ENCODE results near the gene SRCIN1. TPM values are rescaled to one million over a fixed set of nuclear protein-coding genes. Genes with fewer than 3 reads are reported as not detected.
"Not testable (repeated sequence)": the region's sequence is repeated elsewhere in the genome, so short reads cannot be mapped to it uniquely, and the experiment has no call there.

SRCIN1 gene
- 1 to 10 TPM; 2.3 to 7.0 (median 2.5) TPM for total RNA-seq
- long read RNA-seq, donor 1, partial matches to known transcripts: 2 of 7 reads
- long read RNA-seq, donor 1, other reads (novel, unspliced or antisense): 5 of 7 reads
- long read RNA-seq, donor 2: 0 reads

- peak; percentile 76 to 82 (median 82) for DNase-seq
- Histone ChIP-seq H3K4me1 (ENCODE audit: low read depth) (peaks cover 21% of the 10 kb centered on the region), H3K9me3 (no peaks in the 10 kb centered on the region), H3K4me3 (peak within 1 kb of the TSS; percentile 19), H3K36me3 (ENCODE audit: low read depth) (no peaks in the 10 kb centered on the region)
- peak; percentile 73 for ATAC-seq
- TF ChIP-seq CTCF (IDR thresholded peaks at IDR 0.05): peak; percentile 97
- intact Hi-C loops (cut with DNase I, micrococcal nuclease): no loop called here
These were observed at the start of gene SRCIN1 for GRCh38 chr17:38605841-38606645. Gene SRCIN1 (minus strand): TSS chr17:38605952. CDS start chr17:38605705, 247 bp downstream.

- TF ChIP-seq CTCF (IDR thresholded peaks at IDR 0.05): no peak
- Histone ChIP-seq H3K4me3 (no peak overlapping the region), H3K4me1 (ENCODE audit: low read depth) (no peaks in the 10 kb centered on the region), H3K9me3 (no peaks in the 10 kb centered on the region), H3K36me3 (ENCODE audit: low read depth) (no peaks in the 10 kb centered on the region)
- intact Hi-C loops (cut with DNase I, micrococcal nuclease): no loop called here
- no peak for ATAC-seq
- DNase-seq: no peak
These were observed 49.0 kb upstream of the SRCIN1 start for GRCh38 chr17:38654411-38655398.

- DNase-seq (no peak), ATAC-seq (no peak)
- H3K36me3 ChIP-seq (ENCODE audit: low read depth): no peaks in the 10 kb centered on the region
- no peak overlapping the region for H3K4me3 ChIP-seq
- intact Hi-C loops (cut with DNase I, micrococcal nuclease): no loop called here
- no peaks in the 10 kb centered on the region for H3K9me3 ChIP-seq
- no peaks in the 10 kb centered on the region for H3K4me1 ChIP-seq (ENCODE audit: low read depth)
- no peak for TF ChIP-seq CTCF (IDR thresholded peaks at IDR 0.05)
These were observed 47.9 kb upstream of the SRCIN1 start for GRCh38 chr17:38653679-38654078.

GRCh38 chr17:38653230-38653629 is 47.5 kb upstream of the SRCIN1 start:
- H3K4me3 ChIP-seq: no peak overlapping the region
- DNase-seq (no peak), ATAC-seq (no peak)
- TF ChIP-seq CTCF (IDR thresholded peaks at IDR 0.05): no peak
- intact Hi-C loops (cut with DNase I, micrococcal nuclease): no loop called here
- H3K36me3 ChIP-seq (ENCODE audit: low read depth): no peaks in the 10 kb centered on the region
- H3K4me1 ChIP-seq (ENCODE audit: low read depth): no peaks in the 10 kb centered on the region
- H3K9me3 ChIP-seq: no peaks in the 10 kb centered on the region

- H3K4me1 ChIP-seq (ENCODE audit: low read depth); H3K9me3 ChIP-seq; ATAC-seq; H3K4me3 ChIP-seq; intact Hi-C loops (cut with DNase I, micrococcal nuclease); H3K36me3 ChIP-seq (ENCODE audit: low read depth); DNase-seq: not testable (repeated sequence)
These were observed 45.0 kb upstream of the SRCIN1 start for GRCh38 chr17:38650653-38651173.
